Neural cell (in vitro differentiated cells): Measurements from ENCODE around the gene INPP5D. TPM values are rescaled to one million over a fixed set of nuclear protein-coding genes. Genes with fewer than 3 reads are reported as not detected.

Source experiments
- H2AFZ ChIP-seq: fragments of 200-600, 300-800 bp; sonication (generic), shearing (Covaris generic); 2 replicates; pipeline ENCODE4 v1.6.0; 2014; ENCODE audit warnings: low read depth, mild to moderate bottlenecking, antibody characterized with exemption, low read length, moderate library complexity
- H3F3A ChIP-seq: fragments of 200-600 bp; shearing (Covaris generic); 2 replicates; pipeline ENCODE4 v1.6.1; 2016; ENCODE audit warnings: mild to moderate bottlenecking, moderate library complexity, mixed read lengths, antibody characterized with exemption, low read length; ENCODE audit not compliant: insufficient read depth, poor library complexity, severe bottlenecking
- H3K27ac ChIP-seq: fragments of 200-600, 300-800 bp; sonication (generic), shearing (Covaris generic); 2 replicates; pipeline ENCODE4 v1.5.1; 2014; ENCODE audit warnings: mild to moderate bottlenecking, low read length, moderate library complexity
- H3K27me3 ChIP-seq: fragments of 300-800, 200-600 bp; sonication (generic), shearing (Covaris generic); 2 replicates; pipeline ENCODE4 v1.6.0; 2014; ENCODE audit warnings: mild to moderate bottlenecking, low read depth, low read length, moderate library complexity; ENCODE audit not compliant: insufficient read depth
- H3K36me3 ChIP-seq: fragments of 300-800, 200-600 bp; sonication (generic), shearing (Covaris generic); 2 replicates; pipeline ENCODE4 v1.5.1; 2014; ENCODE audit warnings: mild to moderate bottlenecking, antibody characterized with exemption, low read length, moderate library complexity; ENCODE audit not compliant: insufficient read depth
- H3K4me2 ChIP-seq: fragments of 300-800, 200-600 bp; sonication (generic), shearing (Covaris generic); 2 replicates; pipeline ENCODE4 v1.6.0; 2014; ENCODE audit warnings: mild to moderate bottlenecking, low read length
- H3K4me3 ChIP-seq: fragments of 300-800, 200-600 bp; sonication (generic), shearing (Covaris generic); 2 replicates; pipeline ENCODE4 v1.5.1; 2014; ENCODE audit warnings: mild to moderate bottlenecking, low read length, moderate library complexity
- H3K79me2 ChIP-seq: fragments of 200-600 bp; shearing (Covaris generic); replicated peaks from 2 replicates; pipeline ENCODE4 v1.6.0; 2014; ENCODE audit warnings: mild to moderate bottlenecking, low read length, moderate library complexity; ENCODE audit not compliant: insufficient read depth
- H3K9ac ChIP-seq: fragments of 300-800, 200-600 bp; sonication (generic), shearing (Covaris generic); 2 replicates; pipeline ENCODE4 v1.6.1; 2016; ENCODE audit warnings: mild to moderate bottlenecking, low read length, mixed read lengths
- H3K9me2 ChIP-seq: fragments of 200-600 bp; shearing (Covaris generic); 2 replicates; pipeline ENCODE4 v1.6.1; 2016; ENCODE audit warnings: mild to moderate bottlenecking, low read length, mixed read lengths; ENCODE audit not compliant: insufficient read depth
- H3K9me3 ChIP-seq: fragments of 200-600, 300-800 bp; sonication (generic), shearing (Covaris generic); 2 replicates; pipeline ENCODE4 v1.6.1; 2016; ENCODE audit warnings: mild to moderate bottlenecking, mixed run types, low read length, moderate library complexity, mixed read lengths
- H4K20me1 ChIP-seq: fragments of 200-600 bp; shearing (Covaris generic); 2 replicates; pipeline ENCODE4 v1.6.1; 2016; ENCODE audit warnings: mild to moderate bottlenecking, mixed run types; ENCODE audit not compliant: insufficient read depth
- EP300 ChIP-seq: fragments of 450-650 bp; conservative IDR thresholded peaks from 2 replicates; pipeline ENCODE4 v1.6.1; 2014; ENCODE audit warnings: antibody characterized with exemption, mild to moderate bottlenecking, moderate library complexity; ENCODE audit not compliant: poor library complexity, severe bottlenecking
- EZH2 ChIP-seq: fragments of 200-600, 300-800 bp; shearing (Covaris generic), sonication (generic); IDR thresholded peaks from 2 replicates; pipeline ENCODE4 v1.6.1; 2014; ENCODE audit warnings: antibody characterized with exemption, low read length, borderline replicate concordance, mild to moderate bottlenecking; ENCODE audit not compliant: insufficient read depth, poor library complexity, severe bottlenecking
- MXI1 ChIP-seq: fragments of 450-650 bp; conservative IDR thresholded peaks from 2 replicates; pipeline ENCODE4 v1.6.1; 2014; ENCODE audit warnings: antibody characterized with exemption, mild to moderate bottlenecking; ENCODE audit not compliant: poor library complexity, severe bottlenecking
- POLR2AphosphoS5 ChIP-seq: IDR thresholded peaks from 2 replicates; pipeline ENCODE4 v1.6.1; 2012
- RAD21 ChIP-seq: fragments of 450-650 bp; conservative IDR thresholded peaks from 2 replicates; pipeline ENCODE4 v1.6.1; 2014; ENCODE audit warnings: antibody characterized with exemption, mild to moderate bottlenecking, moderate library complexity
- SMC3 ChIP-seq: fragments of 450-650 bp; conservative IDR thresholded peaks from 2 replicates; pipeline ENCODE4 v1.6.1; 2014; ENCODE audit warnings: antibody characterized with exemption, mild to moderate bottlenecking, moderate library complexity; ENCODE audit not compliant: poor library complexity
- TAF1 ChIP-seq: IDR thresholded peaks from 2 replicates; pipeline ENCODE4 v1.6.1; 2012; ENCODE audit warnings: low read depth
- polyA plus RNA-seq: library from polyadenylated mRNA; depleted of rRNA; stranded (reverse); fragments of >200 nt; gene quantifications from 2 replicates; pipeline ENCODE4 v1.2.3, GENCODE V29; 2014
- TF ChIP-seq, protein P1 (sequence below): fragments of 450-650 bp; IDR thresholded peaks from 2 replicates; pipeline ENCODE4 v1.5.1; 2014; ENCODE audit warnings: antibody characterized with exemption, mild to moderate bottlenecking, moderate library complexity; ENCODE audit not compliant: poor library complexity, severe bottlenecking
- TF ChIP-seq, protein P2 (sequence below): IDR thresholded peaks from 2 replicates; pipeline ENCODE4 v1.6.1; 2012; ENCODE audit warnings: borderline replicate concordance

INPP5D gene
- polyA plus RNA-seq, 1 donor from 2014 or later, result not detected

DNA sequence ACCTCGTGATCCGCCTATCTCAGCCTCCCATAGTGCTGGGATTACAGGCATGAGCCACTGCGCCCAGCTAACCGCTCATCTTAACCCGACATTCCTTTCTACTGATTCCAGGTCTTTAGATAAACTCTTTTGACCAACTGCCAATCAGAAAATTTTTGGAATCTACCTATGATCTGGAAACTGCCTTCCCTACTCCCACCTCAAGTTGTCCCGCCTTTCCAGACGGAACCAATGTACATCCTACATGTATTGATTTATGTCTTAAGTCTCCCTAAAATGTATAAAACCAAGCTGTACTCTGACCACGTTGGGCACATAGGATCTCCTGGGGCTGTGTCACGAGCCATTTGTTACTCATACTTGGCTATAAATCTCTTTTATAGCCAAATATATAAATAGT, 30.8 kb upstream of the INPP5D start:
- no peak overlapping the region for H3K9ac ChIP-seq
- no peak overlapping the region for H3K4me2 ChIP-seq
- H3K27me3 ChIP-seq, result no peaks in the 10 kb centered on the region
- no peak overlapping the region for H3K4me3 ChIP-seq
- TF ChIP-seq, protein P1, sequence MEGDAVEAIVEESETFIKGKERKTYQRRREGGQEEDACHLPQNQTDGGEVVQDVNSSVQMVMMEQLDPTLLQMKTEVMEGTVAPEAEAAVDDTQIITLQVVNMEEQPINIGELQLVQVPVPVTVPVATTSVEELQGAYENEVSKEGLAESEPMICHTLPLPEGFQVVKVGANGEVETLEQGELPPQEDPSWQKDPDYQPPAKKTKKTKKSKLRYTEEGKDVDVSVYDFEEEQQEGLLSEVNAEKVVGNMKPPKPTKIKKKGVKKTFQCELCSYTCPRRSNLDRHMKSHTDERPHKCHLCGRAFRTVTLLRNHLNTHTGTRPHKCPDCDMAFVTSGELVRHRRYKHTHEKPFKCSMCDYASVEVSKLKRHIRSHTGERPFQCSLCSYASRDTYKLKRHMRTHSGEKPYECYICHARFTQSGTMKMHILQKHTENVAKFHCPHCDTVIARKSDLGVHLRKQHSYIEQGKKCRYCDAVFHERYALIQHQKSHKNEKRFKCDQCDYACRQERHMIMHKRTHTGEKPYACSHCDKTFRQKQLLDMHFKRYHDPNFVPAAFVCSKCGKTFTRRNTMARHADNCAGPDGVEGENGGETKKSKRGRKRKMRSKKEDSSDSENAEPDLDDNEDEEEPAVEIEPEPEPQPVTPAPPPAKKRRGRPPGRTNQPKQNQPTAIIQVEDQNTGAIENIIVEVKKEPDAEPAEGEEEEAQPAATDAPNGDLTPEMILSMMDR, result no peak
- no peak for TF ChIP-seq RAD21
- no peak for TF ChIP-seq TAF1
- no peak for TF ChIP-seq MXI1
- TF ChIP-seq EZH2, result no peak
- TF ChIP-seq, protein P2, sequence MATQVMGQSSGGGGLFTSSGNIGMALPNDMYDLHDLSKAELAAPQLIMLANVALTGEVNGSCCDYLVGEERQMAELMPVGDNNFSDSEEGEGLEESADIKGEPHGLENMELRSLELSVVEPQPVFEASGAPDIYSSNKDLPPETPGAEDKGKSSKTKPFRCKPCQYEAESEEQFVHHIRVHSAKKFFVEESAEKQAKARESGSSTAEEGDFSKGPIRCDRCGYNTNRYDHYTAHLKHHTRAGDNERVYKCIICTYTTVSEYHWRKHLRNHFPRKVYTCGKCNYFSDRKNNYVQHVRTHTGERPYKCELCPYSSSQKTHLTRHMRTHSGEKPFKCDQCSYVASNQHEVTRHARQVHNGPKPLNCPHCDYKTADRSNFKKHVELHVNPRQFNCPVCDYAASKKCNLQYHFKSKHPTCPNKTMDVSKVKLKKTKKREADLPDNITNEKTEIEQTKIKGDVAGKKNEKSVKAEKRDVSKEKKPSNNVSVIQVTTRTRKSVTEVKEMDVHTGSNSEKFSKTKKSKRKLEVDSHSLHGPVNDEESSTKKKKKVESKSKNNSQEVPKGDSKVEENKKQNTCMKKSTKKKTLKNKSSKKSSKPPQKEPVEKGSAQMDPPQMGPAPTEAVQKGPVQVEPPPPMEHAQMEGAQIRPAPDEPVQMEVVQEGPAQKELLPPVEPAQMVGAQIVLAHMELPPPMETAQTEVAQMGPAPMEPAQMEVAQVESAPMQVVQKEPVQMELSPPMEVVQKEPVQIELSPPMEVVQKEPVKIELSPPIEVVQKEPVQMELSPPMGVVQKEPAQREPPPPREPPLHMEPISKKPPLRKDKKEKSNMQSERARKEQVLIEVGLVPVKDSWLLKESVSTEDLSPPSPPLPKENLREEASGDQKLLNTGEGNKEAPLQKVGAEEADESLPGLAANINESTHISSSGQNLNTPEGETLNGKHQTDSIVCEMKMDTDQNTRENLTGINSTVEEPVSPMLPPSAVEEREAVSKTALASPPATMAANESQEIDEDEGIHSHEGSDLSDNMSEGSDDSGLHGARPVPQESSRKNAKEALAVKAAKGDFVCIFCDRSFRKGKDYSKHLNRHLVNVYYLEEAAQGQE, result no peak
- TF ChIP-seq SMC3, result no peak
- no peak for TF ChIP-seq EP300
- TF ChIP-seq POLR2AphosphoS5, result no peak
- H3K79me2 ChIP-seq, result no peaks in the 10 kb centered on the region
- H3K36me3 ChIP-seq, result no peaks in the 10 kb centered on the region
- no peaks in the 10 kb centered on the region for H3K9me2 ChIP-seq
- H2AFZ ChIP-seq, result no peak overlapping the region
- H3K27ac ChIP-seq, result no peak overlapping the region
- no peaks in the 10 kb centered on the region for H3K9me3 ChIP-seq
- no peaks in the 10 kb centered on the region for H4K20me1 ChIP-seq
- H3F3A ChIP-seq, result no peaks in the 10 kb centered on the region

DNA sequence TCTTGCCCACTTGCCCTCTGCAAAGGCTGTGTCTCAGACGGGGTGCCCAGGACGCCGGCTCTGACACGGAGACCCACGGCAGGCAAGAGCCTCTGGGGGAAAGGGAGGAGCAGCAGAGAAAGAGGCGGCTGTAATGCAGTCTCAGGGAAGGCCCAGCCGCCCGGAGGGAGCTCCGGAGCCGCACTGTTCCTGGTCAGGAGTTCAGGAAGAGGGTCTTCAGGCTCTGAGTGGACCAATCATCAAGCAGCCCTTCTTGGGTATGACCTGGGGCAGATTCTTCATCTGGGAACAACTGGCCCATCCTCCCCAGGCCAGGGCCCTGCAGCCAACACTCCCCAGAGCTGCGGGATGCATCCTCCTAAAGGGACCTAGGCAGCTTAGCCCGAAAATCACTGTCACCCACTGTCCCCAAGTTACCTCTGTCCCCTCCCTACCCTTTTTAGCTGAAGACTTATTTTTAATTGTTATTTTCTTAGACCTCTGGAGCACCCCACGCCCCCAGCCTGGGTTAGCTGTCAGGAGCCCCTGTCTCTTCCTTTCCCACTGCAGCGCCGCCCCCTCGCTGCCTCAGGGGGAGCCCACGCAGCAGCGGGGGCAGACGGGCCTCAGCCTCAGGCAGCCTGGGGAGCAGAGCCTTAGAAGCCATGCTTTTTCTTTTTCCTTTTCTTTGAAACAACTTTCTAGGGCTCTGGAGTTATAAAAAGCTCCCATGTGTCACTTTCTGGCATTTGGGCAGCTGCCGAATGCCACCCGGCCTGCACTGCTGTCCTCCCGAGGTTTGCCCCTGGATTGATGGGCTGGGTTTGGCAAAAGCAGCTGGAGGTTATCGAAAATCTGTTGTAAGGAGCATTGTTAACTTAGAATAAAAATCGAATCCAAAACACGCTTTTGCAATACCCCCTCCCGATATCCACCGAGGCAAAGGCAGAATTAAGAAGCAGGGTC, 28.3 kb upstream of the INPP5D start:
- Histone ChIP-seq H3K9ac (no peak overlapping the region), H3K4me2 (no peak overlapping the region), H3F3A (no peaks in the 10 kb centered on the region), H3K4me3 (no peak overlapping the region), H3K9me2 (no peaks in the 10 kb centered on the region), H4K20me1 (no peaks in the 10 kb centered on the region), H3K9me3 (no peaks in the 10 kb centered on the region), H3K27me3 (no peaks in the 10 kb centered on the region), H3K36me3 (no peaks in the 10 kb centered on the region), H2AFZ (no peak overlapping the region), H3K79me2 (no peaks in the 10 kb centered on the region), H3K27ac (no peak overlapping the region)
- TF ChIP-seq RAD21 (no peak), EP300 (no peak), SMC3 (no peak)
